ENCODE measurements around the gene ACTR3C. TPM values are rescaled to one million over a fixed set of nuclear protein-coding genes. Genes with fewer than 3 reads are reported as not detected.

ACTR3C gene
- total and polyA plus RNA-seq, 2 experiments from 2014 or later, result 1.5 to 2.4 TPM

GRCh38 chr7:150346922-150347321 lies 23.6 kb upstream of the ACTR3C start:
- Histone ChIP-seq H3K9me3 (ENCODE audit: low read depth) (no peaks in the 10 kb centered on the region), H3K27ac (no peak overlapping the region), H3K4me1 (ENCODE audit: low read depth) (no peaks in the 10 kb centered on the region), H3K36me3 (no peaks in the 10 kb centered on the region), H3K27me3 (peaks cover 22% of the 10 kb centered on the region), H3K4me3 (no peak overlapping the region)
- DNase-seq (ENCODE audit: low read depth in 1 of 2, low spot score in 1 of 2), result no peak
- TF ChIP-seq, protein P1, sequence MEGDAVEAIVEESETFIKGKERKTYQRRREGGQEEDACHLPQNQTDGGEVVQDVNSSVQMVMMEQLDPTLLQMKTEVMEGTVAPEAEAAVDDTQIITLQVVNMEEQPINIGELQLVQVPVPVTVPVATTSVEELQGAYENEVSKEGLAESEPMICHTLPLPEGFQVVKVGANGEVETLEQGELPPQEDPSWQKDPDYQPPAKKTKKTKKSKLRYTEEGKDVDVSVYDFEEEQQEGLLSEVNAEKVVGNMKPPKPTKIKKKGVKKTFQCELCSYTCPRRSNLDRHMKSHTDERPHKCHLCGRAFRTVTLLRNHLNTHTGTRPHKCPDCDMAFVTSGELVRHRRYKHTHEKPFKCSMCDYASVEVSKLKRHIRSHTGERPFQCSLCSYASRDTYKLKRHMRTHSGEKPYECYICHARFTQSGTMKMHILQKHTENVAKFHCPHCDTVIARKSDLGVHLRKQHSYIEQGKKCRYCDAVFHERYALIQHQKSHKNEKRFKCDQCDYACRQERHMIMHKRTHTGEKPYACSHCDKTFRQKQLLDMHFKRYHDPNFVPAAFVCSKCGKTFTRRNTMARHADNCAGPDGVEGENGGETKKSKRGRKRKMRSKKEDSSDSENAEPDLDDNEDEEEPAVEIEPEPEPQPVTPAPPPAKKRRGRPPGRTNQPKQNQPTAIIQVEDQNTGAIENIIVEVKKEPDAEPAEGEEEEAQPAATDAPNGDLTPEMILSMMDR (IDR thresholded peaks at IDR 0.05; ENCODE audit: low read depth, low read length), result no peak

DNA sequence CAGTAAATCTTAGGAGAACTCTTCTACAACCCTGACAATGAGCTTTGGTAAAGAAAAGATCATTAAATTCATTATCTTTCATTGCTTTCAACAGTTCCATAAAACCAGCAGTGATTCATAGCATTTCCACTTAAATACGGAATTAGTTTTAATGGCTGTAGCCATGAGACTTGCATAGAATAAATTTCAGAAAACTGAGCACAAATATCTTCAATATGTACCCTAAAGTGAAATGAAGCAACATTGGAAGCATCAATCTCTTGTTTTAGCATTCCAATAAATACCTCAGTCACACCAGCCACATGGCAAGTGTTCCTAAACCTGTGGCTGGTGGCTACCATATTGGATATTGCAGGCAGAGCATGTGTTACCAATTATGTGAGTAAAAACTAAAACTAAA lies 21.7 kb upstream of the ACTR3C start:
- no peak for DNase-seq (ENCODE audit: low read depth in 1 of 2, low spot score in 1 of 2)
- no peaks in the 10 kb centered on the region for H3K36me3 ChIP-seq
- no peak overlapping the region for H3K27ac ChIP-seq
- H3K9me3 ChIP-seq (ENCODE audit: low read depth), result no peaks in the 10 kb centered on the region
- H3K4me1 ChIP-seq (ENCODE audit: low read depth), result peaks cover 4% of the 10 kb centered on the region
- TF ChIP-seq, protein P1 (IDR thresholded peaks at IDR 0.05; ENCODE audit: low read depth, low read length), result no peak
- peaks cover 41% of the 10 kb centered on the region for H3K27me3 ChIP-seq
- no peak overlapping the region for H3K4me3 ChIP-seq

DNA sequence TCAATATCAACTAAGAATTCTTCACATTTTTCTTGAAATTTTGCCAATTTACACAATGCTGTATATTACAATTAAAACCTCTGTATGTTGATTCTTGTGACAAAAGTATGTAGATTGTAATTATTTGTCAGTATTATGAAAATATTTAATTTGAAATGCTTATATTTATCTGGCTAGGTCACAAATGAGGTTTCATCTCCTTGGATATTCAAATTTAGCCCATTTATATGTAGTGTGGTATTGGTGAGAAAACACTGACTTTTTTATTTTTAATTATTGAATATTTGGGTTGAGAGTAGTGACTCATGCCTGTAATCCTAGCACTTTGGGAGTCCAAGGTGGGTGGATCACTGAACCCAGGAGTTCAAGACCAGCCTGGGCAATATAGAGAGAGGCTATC lies 21.0 kb upstream of the ACTR3C start:
- peaks cover 42% of the 10 kb centered on the region for H3K27me3 ChIP-seq
- TF ChIP-seq, protein P1 (IDR thresholded peaks at IDR 0.05; ENCODE audit: low read depth, low read length), result no peak
- no peak overlapping the region for H3K27ac ChIP-seq
- DNase-seq (ENCODE audit: low read depth in 1 of 2, low spot score in 1 of 2), result no peak
- H3K9me3 ChIP-seq (ENCODE audit: low read depth), result no peaks in the 10 kb centered on the region
- no peaks in the 10 kb centered on the region for H3K36me3 ChIP-seq
- no peak overlapping the region for H3K4me3 ChIP-seq
- H3K4me1 ChIP-seq (ENCODE audit: low read depth), result peaks cover 4% of the 10 kb centered on the region

DNA sequence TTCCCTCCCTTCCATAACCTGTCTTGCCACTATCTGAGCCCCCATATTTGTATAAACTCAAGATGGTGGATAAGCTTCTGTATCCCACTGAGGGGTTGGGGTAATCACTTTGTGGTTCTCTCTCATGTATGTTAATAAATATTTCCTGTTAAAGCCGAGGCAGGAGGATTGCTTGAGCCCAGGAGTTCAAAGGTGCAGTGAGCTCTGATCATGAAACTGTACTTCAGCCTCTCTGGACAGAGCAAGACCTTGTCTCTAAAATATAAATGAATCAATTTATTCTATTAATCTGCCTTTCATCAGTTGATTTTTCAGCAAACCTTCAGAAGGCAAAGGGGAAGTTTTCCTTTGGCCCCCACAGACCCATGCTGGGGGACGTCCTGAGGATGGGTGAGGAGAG lies 19.9 kb upstream of the ACTR3C start:
- H3K4me1 ChIP-seq (ENCODE audit: low read depth), result peaks cover 4% of the 10 kb centered on the region
- H3K27ac ChIP-seq, result no peak overlapping the region
- no peaks in the 10 kb centered on the region for H3K36me3 ChIP-seq
- DNase-seq (ENCODE audit: low read depth in 1 of 2, low spot score in 1 of 2), result no peak
- H3K27me3 ChIP-seq, result peaks cover 42% of the 10 kb centered on the region
- TF ChIP-seq, protein P1 (IDR thresholded peaks at IDR 0.05; ENCODE audit: low read depth, low read length), result no peak
- H3K9me3 ChIP-seq (ENCODE audit: low read depth), result no peaks in the 10 kb centered on the region
- H3K4me3 ChIP-seq, result no peak overlapping the region

DNA sequence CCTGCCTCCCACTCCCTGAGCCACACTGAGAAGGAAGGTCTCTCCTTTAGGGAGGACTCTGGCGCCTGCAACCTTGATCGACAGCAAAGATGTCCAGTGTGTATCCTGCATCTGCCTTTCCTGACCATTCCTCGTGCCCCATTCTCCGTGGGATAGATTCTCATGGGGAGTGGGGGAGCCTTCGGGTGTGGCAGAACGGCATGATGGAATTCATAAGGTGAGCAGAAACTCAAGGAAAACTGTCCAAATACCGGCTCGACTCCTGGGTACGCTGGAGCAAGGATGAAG lies 18.7 kb upstream of the ACTR3C start:
- Histone ChIP-seq H3K9me3 (ENCODE audit: low read depth) (no peaks in the 10 kb centered on the region), H3K36me3 (no peaks in the 10 kb centered on the region), H3K27ac (no peak overlapping the region), H3K4me3 (no peak overlapping the region), H3K4me1 (ENCODE audit: low read depth) (peaks cover 4% of the 10 kb centered on the region), H3K27me3 (peaks cover 42% of the 10 kb centered on the region)
- TF ChIP-seq, protein P1 (IDR thresholded peaks at IDR 0.05; ENCODE audit: low read depth, low read length), result no peak
- no peak for DNase-seq (ENCODE audit: low read depth in 1 of 2, low spot score in 1 of 2)

Data from cardiac muscle cell (in vitro differentiated cells and primary cell).